GM12878 (cell line): Measurements from ENCODE around the gene C4BPB. TPM values are rescaled to one million over a fixed set of nuclear protein-coding genes. Genes with fewer than 3 reads are reported as not detected.

Experiments used
- BCL11A ChIP-seq: IDR thresholded peaks from 2 replicates; pipeline ENCODE4 v1.6.1; 2011; ENCODE audit warnings: low read depth, low read length
- CHD2 ChIP-seq: IDR thresholded peaks from 2 replicates; pipeline ENCODE4 v1.6.1; 2011; ENCODE audit warnings: low read depth, low read length, improper control_type of control experiment, borderline replicate concordance
- CHD4 ChIP-seq: fragments of 200-600 bp; sonication (generic); IDR thresholded peaks from 2 replicates; pipeline ENCODE4 v1.6.1; 2016; ENCODE audit warnings: mild to moderate bottlenecking
- CREB1 ChIP-seq: IDR thresholded peaks from 2 replicates; pipeline ENCODE4 v1.6.1; 2012; ENCODE audit warnings: low read depth, mild to moderate bottlenecking, inconsistent platforms
- EGR1 ChIP-seq, 2 experiments: IDR thresholded peaks; 1 replicate in 1 of 2; 2 replicates in 1 of 2; pipeline ENCODE4 v1.6.1; 2011 to 2012; ENCODE audit warnings: low read depth in 2 of 2, low read length in 2 of 2, borderline replicate concordance in 1 of 2, mild to moderate bottlenecking in 1 of 2, moderate library complexity in 1 of 2
- ESRRA ChIP-seq: IDR thresholded peaks from 2 replicates; pipeline ENCODE4 v1.6.1; 2012; ENCODE audit warnings: mild to moderate bottlenecking, low read length, improper control_type of control experiment
- FOS ChIP-seq: IDR thresholded peaks from 3 replicates; pipeline ENCODE4 v1.6.1; 2011; ENCODE audit warnings: borderline replicate concordance; ENCODE audit not compliant: insufficient read length; ENCODE audit errors: extremely low read depth
- GABPA ChIP-seq: IDR thresholded peaks from 2 replicates; pipeline ENCODE4 v1.6.1; 2014; ENCODE audit warnings: antibody characterized with exemption, low read depth, mild to moderate bottlenecking, inconsistent platforms
- GATAD2B ChIP-seq: fragments of 450-650 bp; conservative IDR thresholded peaks from 2 replicates; pipeline ENCODE4 v1.6.1; 2017; ENCODE audit warnings: low read depth, mild to moderate bottlenecking, moderate library complexity
- HCFC1 ChIP-seq: fragments of 150-350 bp; IDR thresholded peaks from 2 replicates; pipeline ENCODE4 v1.6.1; 2014; ENCODE audit warnings: low read length
- IKZF1 ChIP-seq: fragments of 450-650 bp; conservative IDR thresholded peaks from 2 replicates; pipeline ENCODE4 v1.6.1; 2017; ENCODE audit warnings: antibody characterized with exemption, mild to moderate bottlenecking
- IKZF2 ChIP-seq, 2 experiments: fragments of 450-650 bp; IDR thresholded peaks; 2 replicates each; pipeline ENCODE4 v1.6.1; 2017; ENCODE audit warnings: mild to moderate bottlenecking in 2 of 2, moderate library complexity in 2 of 2
- MLLT1 ChIP-seq: fragments of 450-650 bp; IDR thresholded peaks from 2 replicates; pipeline ENCODE4 v1.6.1; 2016; ENCODE audit warnings: mild to moderate bottlenecking
- NFIC ChIP-seq: IDR thresholded peaks from 2 replicates; pipeline ENCODE4 v1.6.1; 2012; ENCODE audit warnings: low read depth, mild to moderate bottlenecking, inconsistent platforms, low read length, moderate library complexity
- NFYB ChIP-seq: IDR thresholded peaks from 2 replicates; pipeline ENCODE4 v1.6.1; 2011; ENCODE audit warnings: low read depth, mild to moderate bottlenecking, low read length, improper control_type of control experiment, moderate library complexity; ENCODE audit not compliant: insufficient read depth
- NR2F1 ChIP-seq: fragments of 450-650 bp; conservative IDR thresholded peaks from 2 replicates; pipeline ENCODE4 v1.6.1; 2017; ENCODE audit warnings: mild to moderate bottlenecking
- RAD51 ChIP-seq: fragments of 450-650 bp; IDR thresholded peaks from 2 replicates; pipeline ENCODE4 v1.6.1; 2016; ENCODE audit warnings: moderate library complexity, mild to moderate bottlenecking, inconsistent platforms
- REST ChIP-seq: IDR thresholded peaks from 2 replicates; pipeline ENCODE4 v1.6.1; 2012; ENCODE audit warnings: mild to moderate bottlenecking, low read depth, low read length
- SMAD1 ChIP-seq: fragments of 450-650 bp; IDR thresholded peaks from 2 replicates; pipeline ENCODE4 v1.6.1; 2018; ENCODE audit warnings: mild to moderate bottlenecking, low read depth; ENCODE audit not compliant: partially characterized antibody
- STAT1 ChIP-seq: fragments of 450-650 bp; conservative IDR thresholded peaks from 2 replicates; pipeline ENCODE4 v1.6.1; 2014; ENCODE audit warnings: antibody characterized with exemption, mild to moderate bottlenecking
- STAT3 ChIP-seq: IDR thresholded peaks from 2 replicates; pipeline ENCODE4 v1.6.1; 2011; ENCODE audit warnings: low read depth, low read length, improper control_type of control experiment
- SUZ12 ChIP-seq: fragments of 200-600 bp; sonication (generic); IDR thresholded peaks from one replicate; pipeline ENCODE4 v1.6.1; 2018; ENCODE audit warnings: antibody characterized with exemption, mild to moderate bottlenecking; ENCODE audit not compliant: unreplicated experiment
- TCF7 ChIP-seq: IDR thresholded peaks from 2 replicates; pipeline ENCODE4 v1.6.1; 2014; ENCODE audit warnings: antibody characterized with exemption, borderline replicate concordance
- USF1 ChIP-seq: IDR thresholded peaks from 2 replicates; pipeline ENCODE4 v1.6.1; 2011; ENCODE audit warnings: borderline replicate concordance, low read depth, mild to moderate bottlenecking, moderate library complexity, mixed read lengths, low read length; ENCODE audit not compliant: insufficient read depth; ENCODE audit errors: extremely low read length
- USF2 ChIP-seq: IDR thresholded peaks from 2 replicates; pipeline ENCODE4 v1.6.1; 2011; ENCODE audit warnings: low read depth, low read length, improper control_type of control experiment, borderline replicate concordance
- ZNF274 ChIP-seq: IDR thresholded peaks from one replicate; pipeline ENCODE4 v1.8.0; 2011; ENCODE audit not compliant: insufficient read length, insufficient read depth
- polyA plus RNA-seq, 11 experiments: library from polyadenylated mRNA; depleted of rRNA in 4 of 11; unstranded in 6 of 11; stranded (reverse) in 5 of 11; fragments of >200 nt; fragmentation: Nextera tagmentation in 4 of 11; fragmentation: Illumina TruSeq in 1 of 11; extraction: Ambion mirVana in 4 of 11; extraction: Trizol in 1 of 11; gene quantifications; 1 replicate in 1 of 11; 2 replicates in 10 of 11; pipeline versions ENCODE4 v1.2.1 to v1.2.3, GENCODE V29; 2011 to 2016; ENCODE audit warnings: inconsistent platforms in 2 of 11, missing spikeins in 2 of 11, low read depth in 1 of 11
- total RNA-seq, 4 experiments: library from RNA; depleted of rRNA in 3 of 4; stranded (reverse); fragments of >200 nt in 3 of 4; fragmentation: Illumina TruSeq in 1 of 4; extraction: Trizol in 1 of 4; gene quantifications; 2 replicates each; pipeline versions ENCODE4 v1.2.1 to v1.2.3, GENCODE V29; 2013 to 2021

C4BPB gene
- total and polyA plus RNA-seq, 10 of the 15 experiments (the other 5 are each of a cell fraction or from before 2014, with no cell fraction given), result 0.31 to 1.2 (median 0.53) TPM; not detected in 1

- TF ChIP-seq REST (no peak), USF2 (no peak), MLLT1 (no peak), GABPA (no peak), NR2F1 (no peak), STAT3 (no peak), CHD4 (no peak), USF1 (no peak), EGR1 (IDR thresholded peaks at IDR 0.05; ENCODE audit: borderline replicate concordance in 1 of 2, low read depth in 2 of 2, low read length in 2 of 2) (no peak), SUZ12 (no peak), ZNF274 (no peak), FOS (no peak), IKZF1 (peak; percentile 78), HCFC1 (no peak; the same call in 1 of the 2 replicates), NFYB (no peak), STAT1 (no peak), BCL11A (no peak), SMAD1 (no peak), GATAD2B (peak; percentile 60; the same call in 1 of the 2 replicates), CHD2 (peak; percentile 99), RAD51 (no peak), TCF7 (no peak), IKZF2 (IDR thresholded peaks at IDR 0.05) (no peak), CREB1 (no peak), NFIC (no peak), ESRRA (no peak)
These were observed 38.0 kb upstream of the C4BPB start (continued) for GRCh38 chr1:207050480-207051190.
